ENCODE results near the gene KLK12.

The KLK12 gene, protein sequence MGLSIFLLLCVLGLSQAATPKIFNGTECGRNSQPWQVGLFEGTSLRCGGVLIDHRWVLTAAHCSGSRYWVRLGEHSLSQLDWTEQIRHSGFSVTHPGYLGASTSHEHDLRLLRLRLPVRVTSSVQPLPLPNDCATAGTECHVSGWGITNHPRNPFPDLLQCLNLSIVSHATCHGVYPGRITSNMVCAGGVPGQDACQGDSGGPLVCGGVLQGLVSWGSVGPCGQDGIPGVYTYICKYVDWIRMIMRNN

GRCh38 chr19:51034704-51035103 is at the start of gene KLK12:
TSS of gene KLK12 (minus strand) at chr19:51035002. CDS start at chr19:51034621, 381 bp downstream.
- no peak for DNase-seq

GRCh38 chr19:51084505-51084904 is 49.7 kb upstream of the KLK12 start:
- no peak for DNase-seq

GRCh38 chr19:51083783-51084182 is 49.0 kb upstream of the KLK12 start:
- DNase-seq = no peak

DNA sequence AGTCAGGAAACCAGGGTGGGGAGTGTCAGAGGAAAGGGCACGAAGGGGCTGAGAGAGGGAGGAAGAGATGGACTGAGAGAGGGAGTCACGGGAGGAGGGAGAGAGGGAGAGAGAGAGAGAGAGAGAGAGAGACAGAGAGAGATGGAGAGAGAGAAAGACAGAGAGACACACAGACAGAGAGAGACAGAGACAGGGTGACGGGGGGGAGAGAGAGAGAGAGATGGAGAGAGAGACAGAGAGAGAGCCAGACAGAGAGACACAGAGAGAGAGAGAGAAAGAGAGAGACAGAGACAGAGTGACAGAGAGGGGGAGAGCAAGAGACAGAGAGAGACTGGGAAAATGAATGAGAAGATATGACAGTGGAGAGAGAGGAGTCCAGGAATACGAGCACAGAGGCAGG is 48.4 kb upstream of the KLK12 start:
- no peak for DNase-seq

DNA sequence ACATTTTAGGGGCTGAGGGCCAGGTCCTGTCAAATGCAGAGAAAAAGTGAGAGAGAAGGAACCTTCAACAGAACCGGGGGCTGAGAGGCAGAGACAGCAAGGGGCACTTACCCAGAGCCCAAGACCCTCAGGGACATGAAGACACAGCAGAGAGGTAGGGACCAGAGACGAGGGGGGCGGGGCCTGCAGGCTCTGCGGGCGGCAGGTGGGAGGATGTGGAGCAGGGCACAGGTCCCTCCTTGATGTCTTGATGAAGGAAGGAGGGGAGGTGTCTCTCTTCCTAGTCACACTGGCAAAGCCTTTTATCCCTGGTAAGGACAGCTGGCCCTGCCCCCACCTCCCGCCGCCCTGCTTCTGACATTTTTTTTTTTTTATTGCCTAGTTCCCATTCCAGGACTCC is 47.8 kb upstream of the KLK12 start, which contains the start of gene KLK14:
TSS of gene KLK14 (minus strand) at position 277 of the 400 bp plus-strand sequence. CDS start at position 4, 273 bp downstream.
- DNase-seq = no peak

GRCh38 chr19:51081476-51081875 is 46.7 kb upstream of the KLK12 start:
- DNase-seq = no peak

- no peak for DNase-seq
Measured at GRCh38 chr19:51079481-51080110, 44.8 kb upstream of the KLK12 start.

DNA sequence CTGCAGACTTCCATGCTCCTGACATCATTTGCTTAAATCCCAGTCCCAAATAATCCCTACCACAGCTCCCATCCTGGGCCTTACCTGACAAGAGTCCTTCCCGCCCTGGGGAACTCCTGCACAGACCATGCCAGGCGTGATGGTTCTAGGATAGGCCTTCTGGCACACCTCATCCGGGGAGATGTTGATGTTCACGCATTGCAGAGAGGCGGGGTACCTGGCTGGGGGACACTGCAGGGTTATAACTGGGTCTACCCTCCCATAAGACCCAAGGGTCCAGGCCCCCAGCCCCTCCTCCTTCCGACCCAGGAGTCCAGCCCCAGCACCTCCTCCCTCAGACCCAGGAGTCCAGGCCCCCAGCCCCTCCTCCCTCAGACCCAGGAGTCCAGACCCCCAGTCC is 43.9 kb upstream of the KLK12 start:
- DNase-seq = no peak

- DNase-seq = no peak
Measured at GRCh38 chr19:51078104-51078503, 43.3 kb upstream of the KLK12 start.

- no peak for DNase-seq
Measured at GRCh38 chr19:51076631-51077213, 41.9 kb upstream of the KLK12 start.

GRCh38 chr19:51075998-51076397 is 41.2 kb upstream of the KLK12 start:
- no peak for DNase-seq

DNA sequence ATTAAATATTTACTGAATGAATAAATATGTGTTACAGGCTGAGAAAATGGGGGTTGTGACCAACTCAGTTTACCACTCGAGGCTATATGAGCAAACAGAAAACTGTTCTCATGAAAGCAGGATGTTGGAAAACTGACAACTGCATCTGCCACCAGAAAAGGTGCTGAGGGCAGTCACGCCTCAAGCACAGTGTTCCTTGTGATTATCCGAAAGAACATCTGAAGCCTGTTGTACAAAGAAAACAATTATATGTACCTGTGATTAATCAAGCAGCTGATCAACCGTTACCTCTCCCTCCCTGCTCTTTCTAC is 36.2 kb upstream of the KLK12 start:
- no peak for DNase-seq

DNA sequence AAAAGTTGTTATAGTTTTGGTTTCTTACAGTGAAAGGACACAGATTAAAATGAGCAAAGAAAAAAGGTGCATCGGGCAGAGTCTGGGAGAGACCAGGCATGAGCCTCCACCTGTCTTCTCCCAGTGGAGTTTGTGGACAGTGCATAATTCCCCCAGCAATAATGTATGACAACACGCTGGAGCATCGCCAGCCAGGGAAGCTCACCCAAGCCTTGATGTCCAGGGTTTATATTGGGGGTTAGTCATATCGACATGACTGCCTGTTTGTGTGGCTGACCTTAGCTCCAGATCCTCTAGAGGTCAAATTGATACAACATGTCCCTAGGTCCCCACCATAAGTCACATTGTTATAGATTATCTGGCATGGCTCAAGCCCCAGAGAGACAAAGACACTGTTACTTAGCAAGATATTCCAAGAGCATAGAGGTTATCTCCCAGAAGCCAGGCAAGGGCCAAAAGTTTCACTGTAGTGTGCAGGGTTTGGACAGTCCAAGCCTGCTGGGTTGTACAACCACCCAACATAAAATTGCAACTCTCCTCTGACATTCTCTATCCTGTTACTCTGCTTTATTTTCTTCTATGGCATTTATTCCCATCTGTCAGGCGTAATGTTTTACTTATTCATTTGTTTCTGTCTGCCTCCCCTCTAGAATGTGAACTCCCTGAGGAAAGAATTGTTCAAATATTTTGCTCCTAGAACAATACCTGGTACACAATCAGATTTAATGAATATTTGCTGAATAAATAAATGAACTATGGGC is 35.7 kb upstream of the KLK12 start:
- no peak for DNase-seq

- DNase-seq = no peak
Measured at GRCh38 chr19:51066393-51067186, 31.8 kb upstream of the KLK12 start.

- DNase-seq = no peak
Measured at GRCh38 chr19:51065221-51065960, 30.6 kb upstream of the KLK12 start.

GRCh38 chr19:51064534-51065220 is 29.9 kb upstream of the KLK12 start, which contains the start of gene KLK13:
TSS of gene KLK13 (minus strand) at chr19:51065092. CDS start at chr19:51065067, 25 bp downstream.
- no peak for DNase-seq

GRCh38 chr19:51063664-51064063 is 28.9 kb upstream of the KLK12 start:
- no peak for DNase-seq

DNA sequence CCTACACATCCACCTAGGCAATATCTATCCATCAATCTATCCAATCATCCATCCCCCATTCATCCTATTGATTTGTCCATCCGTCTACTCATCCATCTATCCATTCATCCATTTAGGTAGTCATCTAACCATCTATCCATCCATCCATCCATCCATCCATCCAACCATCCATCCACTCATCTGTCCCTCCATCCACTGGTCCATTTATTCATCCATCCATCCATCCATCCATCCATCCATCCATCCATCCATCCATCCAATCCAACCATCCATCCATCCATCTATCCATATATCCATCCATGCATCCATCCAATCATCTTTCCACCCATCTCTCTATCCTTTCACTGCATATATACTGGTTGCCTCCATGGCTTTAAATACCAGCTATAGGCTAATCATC is 26.2 kb upstream of the KLK12 start:
- no peak for DNase-seq

DNA sequence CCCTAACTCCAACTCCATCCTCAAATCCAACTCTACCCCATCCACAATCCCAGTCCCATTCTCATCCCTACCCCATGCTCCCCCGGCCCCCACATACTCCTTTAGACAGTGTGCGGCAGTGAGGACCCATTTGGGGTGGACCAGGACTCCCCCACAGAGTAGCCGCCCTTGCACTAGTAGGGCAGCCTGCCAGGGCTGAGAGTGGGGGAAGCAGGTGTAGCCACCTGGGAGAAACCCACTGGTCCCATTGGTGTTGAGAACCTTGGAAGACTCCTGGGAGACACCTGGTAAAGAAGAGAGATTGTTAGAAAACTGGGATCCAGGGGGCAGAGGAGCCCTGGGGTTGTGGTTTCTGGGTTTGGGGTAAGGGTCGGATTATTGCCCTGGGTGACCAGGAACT is 25.5 kb upstream of the KLK12 start:
- DNase-seq = no peak

DNA sequence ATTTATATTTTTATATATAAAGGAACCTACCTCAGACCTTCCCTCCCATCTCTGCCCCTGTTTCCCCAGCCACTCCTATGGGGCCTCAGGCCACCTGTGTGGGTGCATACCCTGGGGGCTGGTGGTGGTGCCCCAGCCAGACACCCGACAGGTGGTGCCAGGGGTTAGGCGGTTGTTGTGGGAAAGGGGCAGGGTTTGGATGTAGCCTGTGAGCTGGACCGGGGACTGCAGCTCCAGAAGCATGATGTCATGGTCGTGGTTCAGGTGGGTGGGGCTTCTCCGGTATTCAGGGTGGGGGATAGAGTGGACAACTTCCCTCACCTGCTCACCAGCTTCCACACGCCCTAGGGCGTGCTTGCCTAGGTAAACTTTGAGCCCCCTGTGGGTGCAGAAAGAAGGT is 24.9 kb upstream of the KLK12 start:
- no peak for DNase-seq

DNA sequence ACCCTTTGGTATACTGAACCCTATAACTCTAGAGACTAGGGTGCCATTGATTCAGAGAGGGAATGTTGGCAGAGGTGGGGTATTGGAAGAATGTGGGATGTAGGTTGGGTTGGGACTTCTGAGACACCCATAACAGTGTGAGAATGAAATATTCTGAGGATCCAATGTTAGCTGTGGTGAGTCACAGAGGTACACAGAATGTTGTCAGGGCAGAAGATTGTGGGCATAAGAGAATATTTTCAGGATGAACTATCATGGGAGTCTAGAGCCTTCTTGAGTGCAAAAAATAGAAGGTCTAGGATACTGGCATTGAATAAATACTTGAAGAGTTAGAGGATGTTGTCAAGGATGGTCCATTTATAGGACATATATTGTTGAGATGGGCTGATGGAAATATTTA is 21.1 kb upstream of the KLK12 start:
- no peak for DNase-seq

DNA sequence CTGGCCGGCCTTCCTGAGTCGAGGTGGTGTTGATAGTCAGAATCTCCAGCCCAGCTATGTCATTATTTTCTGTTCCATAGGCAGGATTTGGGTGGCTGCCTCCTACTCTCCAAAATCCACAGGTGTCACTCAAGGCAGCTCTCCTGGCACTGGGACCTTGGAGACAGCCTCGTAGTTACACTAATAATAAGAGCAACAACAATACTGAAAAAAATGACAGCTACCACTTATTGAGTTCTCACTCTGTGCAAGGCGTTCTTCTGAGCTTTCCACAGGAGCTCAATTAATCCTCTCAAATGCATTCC is 12.2 kb upstream of the KLK12 start:
- no peak for DNase-seq

Data from stimulated activated CD4-positive, alpha-beta T cell treated with anti-CD3 and anti-CD28 coated beads, Interleukin-1b, Interleukin-23, amount 100 ng/mL, for 48 hours (primary cell).